ENCODE data around the gene SLFN5. TPM values are rescaled to one million over a fixed set of nuclear protein-coding genes. Genes with fewer than 3 reads are reported as not detected.
A peak's percentile ranks its signal among the peaks of the same experiment; 100 is the strongest.
"Not testable (repeated sequence)": the region's sequence is repeated elsewhere in the genome, so short reads cannot be mapped to it uniquely, and the experiment has no call there.

The SLFN5 gene
- polyA plus RNA-seq, 1 experiment, result 69.0 TPM

DNA sequence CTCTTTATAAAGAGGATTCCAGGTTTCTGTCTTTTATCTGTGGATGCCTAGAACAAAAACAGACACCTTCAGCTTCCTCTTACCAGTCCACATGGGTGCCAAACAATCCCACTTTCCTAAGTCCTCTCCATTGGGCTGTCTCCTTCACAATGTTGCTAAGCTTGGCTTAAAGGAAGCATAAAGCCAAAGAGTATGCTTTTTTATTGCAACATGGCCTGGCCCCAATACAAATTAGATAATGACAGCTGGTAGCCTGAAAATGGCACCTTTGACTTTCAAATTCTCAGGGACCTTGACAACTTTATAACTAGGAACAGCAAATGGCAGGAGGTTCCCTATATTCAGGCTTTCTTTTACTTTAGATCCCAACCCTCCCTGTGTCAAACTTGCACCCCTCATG, 55.8 kb downstream of the SLFN5 start:
- Histone ChIP-seq H3K9me3 (ENCODE audit: control insufficient read depth, insufficient read depth, low read length) (peaks cover 15% of the 10 kb centered on the region), H3K4me3 (ENCODE audit: low read depth, low read length) (no peak overlapping the region), H3K27ac (ENCODE audit: low read depth, low read length) (no peak overlapping the region), H3K27me3 (ENCODE audit: control insufficient read depth, insufficient read depth, low read length) (no peaks in the 10 kb centered on the region)
- ChIA-PET CTCF (interaction anchor here (0.7 to 0.8 kb wide), 2 partner anchors 12 to 14 kb away, joined by 3 read pairs; no protein-coding TSS in a partner anchor), POLR2A (no interaction called here)
- TF ChIP-seq, protein P1, sequence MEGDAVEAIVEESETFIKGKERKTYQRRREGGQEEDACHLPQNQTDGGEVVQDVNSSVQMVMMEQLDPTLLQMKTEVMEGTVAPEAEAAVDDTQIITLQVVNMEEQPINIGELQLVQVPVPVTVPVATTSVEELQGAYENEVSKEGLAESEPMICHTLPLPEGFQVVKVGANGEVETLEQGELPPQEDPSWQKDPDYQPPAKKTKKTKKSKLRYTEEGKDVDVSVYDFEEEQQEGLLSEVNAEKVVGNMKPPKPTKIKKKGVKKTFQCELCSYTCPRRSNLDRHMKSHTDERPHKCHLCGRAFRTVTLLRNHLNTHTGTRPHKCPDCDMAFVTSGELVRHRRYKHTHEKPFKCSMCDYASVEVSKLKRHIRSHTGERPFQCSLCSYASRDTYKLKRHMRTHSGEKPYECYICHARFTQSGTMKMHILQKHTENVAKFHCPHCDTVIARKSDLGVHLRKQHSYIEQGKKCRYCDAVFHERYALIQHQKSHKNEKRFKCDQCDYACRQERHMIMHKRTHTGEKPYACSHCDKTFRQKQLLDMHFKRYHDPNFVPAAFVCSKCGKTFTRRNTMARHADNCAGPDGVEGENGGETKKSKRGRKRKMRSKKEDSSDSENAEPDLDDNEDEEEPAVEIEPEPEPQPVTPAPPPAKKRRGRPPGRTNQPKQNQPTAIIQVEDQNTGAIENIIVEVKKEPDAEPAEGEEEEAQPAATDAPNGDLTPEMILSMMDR (IDR thresholded peaks at IDR 0.05; ENCODE audit: low read depth, low read length), result no peak
- DNase-seq (ENCODE audit: low read depth, low spot score), result no peak

DNA sequence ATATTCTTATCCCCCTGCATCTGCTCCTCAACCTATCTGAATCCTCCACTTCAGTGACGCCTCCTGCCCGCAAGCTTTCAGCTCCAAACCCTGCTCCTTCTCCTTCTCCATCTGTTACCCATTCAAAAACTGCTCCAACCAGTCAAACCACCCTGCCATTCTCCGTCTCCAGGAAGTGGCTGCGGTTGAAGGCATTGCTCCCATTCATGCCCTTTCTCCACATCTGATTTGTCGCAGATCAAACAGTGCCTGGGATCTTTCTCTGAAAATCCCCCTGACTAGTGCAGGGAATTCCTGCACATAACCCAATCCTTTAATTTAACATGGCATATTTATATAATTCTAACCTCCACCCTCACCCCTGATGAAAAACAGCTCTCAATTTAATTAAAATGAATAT, 56.3 kb downstream of the SLFN5 start:
- H3K4me3 ChIP-seq (ENCODE audit: low read depth, low read length), result no peak overlapping the region
- no peak overlapping the region for H3K27ac ChIP-seq (ENCODE audit: low read depth, low read length)
- no peak for DNase-seq (ENCODE audit: low read depth, low spot score)
- no peaks in the 10 kb centered on the region for H3K27me3 ChIP-seq (ENCODE audit: control insufficient read depth, insufficient read depth, low read length)
- peaks cover 15% of the 10 kb centered on the region for H3K9me3 ChIP-seq (ENCODE audit: control insufficient read depth, insufficient read depth, low read length)
- POLR2A ChIA-PET, result no interaction called here
- CTCF ChIA-PET, result interaction anchor here (1.8 kb wide), 1 partner anchor 14 kb away, joined by 8 read pairs; no protein-coding TSS in a partner anchor
- TF ChIP-seq, protein P1 (IDR thresholded peaks at IDR 0.05; ENCODE audit: low read depth, low read length), result no peak

DNA sequence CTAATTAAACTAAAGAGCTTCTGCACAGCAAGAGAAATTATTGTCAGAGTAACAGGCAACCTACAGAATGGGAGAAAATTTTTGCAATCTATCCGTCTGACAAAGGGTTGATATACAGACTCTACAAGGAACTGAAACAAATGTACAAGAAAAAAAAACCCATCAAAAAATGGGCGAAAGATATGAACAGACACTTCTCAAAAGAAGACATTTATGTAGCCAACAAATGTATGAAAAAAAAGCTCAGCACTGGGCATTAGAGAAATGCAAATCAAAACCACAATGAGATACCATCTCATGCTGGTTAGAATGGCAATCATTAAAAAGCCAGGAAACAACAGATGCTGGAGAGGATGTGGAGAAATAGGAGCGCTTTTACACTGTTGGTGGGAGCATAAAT, 66.5 kb downstream of the SLFN5 start:
- DNase-seq (ENCODE audit: low read depth, low spot score); H3K27ac ChIP-seq (ENCODE audit: low read depth, low read length); H3K4me3 ChIP-seq (ENCODE audit: low read depth, low read length); H3K27me3 ChIP-seq (ENCODE audit: control insufficient read depth, insufficient read depth, low read length); H3K9me3 ChIP-seq (ENCODE audit: control insufficient read depth, insufficient read depth, low read length); POLR2A ChIA-PET: not testable (repeated sequence)
- CTCF ChIA-PET, result interaction anchor here (7.3 kb wide), 1 partner anchor 230 kb away, joined by 306 read pairs; the partner anchor contains the start of gene SLFN12L

DNA sequence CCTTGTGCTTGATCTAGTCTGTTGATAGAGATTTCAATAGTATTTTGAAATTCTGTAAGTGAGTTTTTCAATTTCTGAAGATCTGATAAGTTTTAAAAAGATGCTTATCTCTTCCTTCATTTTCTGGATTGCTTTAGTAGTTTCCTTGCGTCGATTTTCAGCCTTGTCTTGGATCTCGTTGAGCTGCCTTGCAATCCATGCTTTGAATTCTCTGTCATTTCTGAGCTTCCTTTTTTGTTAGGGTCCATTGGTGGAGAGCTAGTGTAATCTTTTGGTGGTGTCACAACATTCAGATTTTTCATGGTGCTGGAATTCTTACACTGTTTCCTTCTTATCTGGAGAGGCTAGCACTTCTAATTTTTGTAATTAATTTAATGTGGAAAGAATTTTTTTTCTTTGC, 69.5 kb downstream of the SLFN5 start:
- DNase-seq (ENCODE audit: low read depth, low spot score), result no peak
- H3K9me3 ChIP-seq (ENCODE audit: control insufficient read depth, insufficient read depth, low read length), result no peaks in the 10 kb centered on the region
- H3K27ac ChIP-seq (ENCODE audit: low read depth, low read length), result no peak overlapping the region
- TF ChIP-seq, protein P1 (IDR thresholded peaks at IDR 0.05; ENCODE audit: low read depth, low read length), result no peak
- H3K27me3 ChIP-seq (ENCODE audit: control insufficient read depth, insufficient read depth, low read length), result no peaks in the 10 kb centered on the region
- ChIA-PET CTCF (interaction anchor here (0.6 to 7.3 kb wide), 36 partner anchors 9 to 437 kb away, joined by 3 to 306 read pairs (median 6); partner anchors contain the start of genes PEX12 and SLFN12L), POLR2A (no interaction called here)
- H3K4me3 ChIP-seq (ENCODE audit: low read depth, low read length), result no peak overlapping the region

DNA sequence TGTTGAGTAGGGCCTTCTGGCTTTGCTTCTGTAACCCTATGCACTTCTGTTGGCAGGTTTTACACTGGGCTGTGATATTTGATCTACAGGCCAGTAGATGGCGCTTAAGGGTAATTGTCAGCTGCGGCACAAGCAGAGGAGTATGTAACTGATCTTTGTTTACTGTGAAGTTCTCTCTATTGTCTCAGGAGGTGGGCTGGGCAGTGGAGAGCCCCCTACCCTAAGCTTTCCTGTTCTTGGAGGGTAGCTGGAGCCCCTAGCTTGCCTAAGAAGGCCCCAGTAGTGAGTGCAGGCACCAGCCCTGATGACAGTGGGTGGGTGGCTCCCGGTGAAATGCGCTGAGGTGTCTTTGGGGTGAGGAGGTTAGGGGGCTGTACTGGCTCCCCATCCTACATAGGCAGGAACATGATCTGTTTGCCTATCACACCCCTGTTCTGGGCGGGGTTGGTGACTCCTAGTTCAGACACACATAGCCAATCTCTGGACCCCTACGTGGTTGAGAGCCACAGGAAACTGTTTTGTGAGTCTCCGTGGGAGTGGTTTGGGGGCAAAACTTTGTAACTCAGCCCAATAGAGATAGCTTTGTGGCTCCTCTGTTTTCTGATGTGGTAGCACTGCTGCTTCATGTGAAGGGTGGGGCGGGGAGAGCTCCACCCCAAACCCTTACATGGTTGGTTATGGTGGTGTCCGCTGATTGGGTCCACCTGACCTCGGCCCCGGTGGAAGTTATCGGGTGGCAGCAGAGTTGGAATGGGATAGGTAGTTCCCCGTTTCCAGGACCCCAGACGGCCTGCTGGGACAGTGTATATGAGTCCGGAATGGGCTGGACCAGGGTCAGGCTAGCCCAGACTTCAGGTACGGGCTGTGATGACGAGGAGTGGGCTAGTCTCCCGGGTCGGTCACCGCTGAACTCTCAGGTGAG, 70.2 kb downstream of the SLFN5 start:
- POLR2A ChIA-PET, result no interaction called here
- Histone ChIP-seq H3K9me3 (ENCODE audit: control insufficient read depth, insufficient read depth, low read length) (no peaks in the 10 kb centered on the region), H3K4me3 (ENCODE audit: low read depth, low read length) (peak overlapping the region; percentile 40), H3K27me3 (ENCODE audit: control insufficient read depth, insufficient read depth, low read length) (no peaks in the 10 kb centered on the region), H3K27ac (ENCODE audit: low read depth, low read length) (no peak overlapping the region)
- TF ChIP-seq, protein P1 (IDR thresholded peaks at IDR 0.05; ENCODE audit: low read depth, low read length), result peak; percentile 82
- CTCF ChIA-PET, result interaction anchor here (0.6 to 7.3 kb wide), 48 partner anchors 9 to 436 kb away, joined by 3 to 306 read pairs (median 5); partner anchors contain the start of genes PEX12 and SLFN12L
- DNase-seq (ENCODE audit: low read depth, low spot score), result peak; percentile 56

Measured in AG04450 (cell line).